ENCODE data around the gene CYBA. TPM values are rescaled to one million over a fixed set of nuclear protein-coding genes. Genes with fewer than 3 reads are reported as not detected.

The CYBA gene
- total RNA-seq, 1 experiment from 2014 or later = 867 TPM

DNA sequence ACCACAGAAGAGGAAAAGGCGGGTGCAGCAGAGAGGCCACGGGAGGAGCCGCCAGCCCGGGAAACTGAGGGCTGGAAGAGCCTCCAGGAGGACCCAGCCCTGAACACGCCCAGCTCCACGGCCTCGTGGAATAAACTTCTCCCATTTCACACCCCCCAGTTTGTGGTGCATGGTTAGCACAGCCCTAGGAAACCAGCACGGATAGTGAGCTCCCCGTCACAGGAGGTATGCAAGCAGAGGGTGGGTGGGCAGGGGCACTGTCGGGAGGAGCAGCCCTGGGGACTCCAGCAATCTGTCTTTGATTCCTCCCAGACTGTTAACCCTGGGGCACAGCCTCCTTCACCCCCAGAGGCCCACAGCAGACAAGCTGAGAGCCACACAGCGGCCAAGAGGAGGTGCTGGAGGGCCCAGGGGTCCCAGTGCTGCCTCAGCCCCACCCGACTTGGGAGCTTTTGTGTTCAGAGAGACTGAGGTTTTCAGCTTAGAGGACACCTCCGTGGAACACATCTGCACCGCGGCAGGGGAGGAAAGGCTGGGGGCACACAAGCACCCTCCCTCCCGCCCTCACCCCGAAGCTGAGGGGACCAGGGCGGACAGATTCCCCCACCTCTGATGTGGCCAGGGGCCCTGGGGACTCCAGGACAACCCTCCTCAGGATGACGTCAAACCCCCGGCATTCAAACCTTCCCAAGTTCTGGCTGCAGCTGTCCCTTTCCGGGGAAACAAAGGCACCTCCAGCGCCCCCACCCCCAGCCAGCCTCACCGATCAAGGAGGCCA lies 14.2 kb downstream of the CYBA start:
- no peak for DNase-seq
- H3K36me3 Mint-ChIP-seq (ENCODE audit: insufficient read depth, unreplicated experiment) = peaks cover 75% of the 10 kb centered on the region
- peaks cover 21% of the 10 kb centered on the region for H3K4me1 Mint-ChIP-seq (ENCODE audit: low read depth, unreplicated experiment)
- no peaks in the 10 kb centered on the region for H3K9me3 Mint-ChIP-seq (ENCODE audit: low read depth, unreplicated experiment)
- TF ChIP-seq, protein P1, sequence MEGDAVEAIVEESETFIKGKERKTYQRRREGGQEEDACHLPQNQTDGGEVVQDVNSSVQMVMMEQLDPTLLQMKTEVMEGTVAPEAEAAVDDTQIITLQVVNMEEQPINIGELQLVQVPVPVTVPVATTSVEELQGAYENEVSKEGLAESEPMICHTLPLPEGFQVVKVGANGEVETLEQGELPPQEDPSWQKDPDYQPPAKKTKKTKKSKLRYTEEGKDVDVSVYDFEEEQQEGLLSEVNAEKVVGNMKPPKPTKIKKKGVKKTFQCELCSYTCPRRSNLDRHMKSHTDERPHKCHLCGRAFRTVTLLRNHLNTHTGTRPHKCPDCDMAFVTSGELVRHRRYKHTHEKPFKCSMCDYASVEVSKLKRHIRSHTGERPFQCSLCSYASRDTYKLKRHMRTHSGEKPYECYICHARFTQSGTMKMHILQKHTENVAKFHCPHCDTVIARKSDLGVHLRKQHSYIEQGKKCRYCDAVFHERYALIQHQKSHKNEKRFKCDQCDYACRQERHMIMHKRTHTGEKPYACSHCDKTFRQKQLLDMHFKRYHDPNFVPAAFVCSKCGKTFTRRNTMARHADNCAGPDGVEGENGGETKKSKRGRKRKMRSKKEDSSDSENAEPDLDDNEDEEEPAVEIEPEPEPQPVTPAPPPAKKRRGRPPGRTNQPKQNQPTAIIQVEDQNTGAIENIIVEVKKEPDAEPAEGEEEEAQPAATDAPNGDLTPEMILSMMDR (IDR thresholded peaks at IDR 0.05; ENCODE audit: unreplicated experiment) = no peak
- intact Hi-C loops (cut with micrococcal nuclease; ENCODE audit: unreplicated experiment) = no loop called here
- H3K27ac Mint-ChIP-seq (ENCODE audit: unreplicated experiment) = no peak overlapping the region
- H3K4me3 Mint-ChIP-seq (ENCODE audit: low read depth, unreplicated experiment) = no peak overlapping the region
- CTCF ChIA-PET = interaction anchor here (0.6 kb wide), 1 partner anchor 108 kb away, joined by 3 read pairs; no protein-coding TSS in a partner anchor
- BruUV-seq (replicated peaks) = no TSS peak
- peaks cover 42% of the 10 kb centered on the region for H3K27me3 Mint-ChIP-seq (ENCODE audit: unreplicated experiment)

DNA sequence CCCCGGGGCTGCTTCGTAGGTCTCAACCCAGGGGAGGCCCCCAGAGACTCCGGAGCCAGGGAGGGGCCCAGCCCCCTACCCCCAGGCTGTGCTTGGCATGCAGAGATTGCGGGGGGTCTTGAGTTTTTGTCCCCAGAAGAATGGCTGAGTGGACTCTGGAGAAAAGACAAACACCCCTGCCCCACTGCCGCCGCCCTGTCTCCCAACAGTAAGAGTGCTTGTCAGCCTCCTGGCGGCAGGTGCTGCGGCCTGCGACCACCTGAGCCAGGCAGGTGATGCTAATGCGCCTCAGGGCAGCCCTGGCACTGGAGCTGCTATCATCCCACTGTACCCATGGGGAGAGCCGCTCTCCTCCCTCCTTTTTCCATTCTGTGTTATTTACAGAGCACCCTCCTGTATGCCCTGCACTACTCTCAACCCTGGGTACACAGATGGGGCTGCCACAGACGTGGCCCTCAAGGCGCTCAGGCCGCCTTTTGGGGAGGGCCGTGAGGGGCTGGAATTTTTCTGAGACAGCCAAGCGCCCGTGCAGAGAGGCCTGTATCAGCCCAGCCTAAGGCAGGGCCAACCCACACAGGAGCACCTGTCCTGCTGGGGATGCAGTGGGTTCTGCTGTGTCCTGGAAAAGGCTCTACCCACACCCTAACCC lies 15.1 kb downstream of the CYBA start:
- Mint-ChIP-seq H3K27me3 (ENCODE audit: unreplicated experiment) (peaks cover 38% of the 10 kb centered on the region), H3K9me3 (ENCODE audit: low read depth, unreplicated experiment) (no peaks in the 10 kb centered on the region), H3K36me3 (ENCODE audit: insufficient read depth, unreplicated experiment) (peaks cover 72% of the 10 kb centered on the region), H3K4me1 (ENCODE audit: low read depth, unreplicated experiment) (peaks cover 21% of the 10 kb centered on the region), H3K27ac (ENCODE audit: unreplicated experiment) (no peak overlapping the region), H3K4me3 (ENCODE audit: low read depth, unreplicated experiment) (peak overlapping the region; percentile 61)
- intact Hi-C loops (cut with micrococcal nuclease; ENCODE audit: unreplicated experiment) = no loop called here
- no TSS peak for BruUV-seq (replicated peaks)
- TF ChIP-seq, protein P1 (IDR thresholded peaks at IDR 0.05; ENCODE audit: unreplicated experiment) = no peak
- no peak for DNase-seq
- CTCF ChIA-PET = no interaction called here

DNA sequence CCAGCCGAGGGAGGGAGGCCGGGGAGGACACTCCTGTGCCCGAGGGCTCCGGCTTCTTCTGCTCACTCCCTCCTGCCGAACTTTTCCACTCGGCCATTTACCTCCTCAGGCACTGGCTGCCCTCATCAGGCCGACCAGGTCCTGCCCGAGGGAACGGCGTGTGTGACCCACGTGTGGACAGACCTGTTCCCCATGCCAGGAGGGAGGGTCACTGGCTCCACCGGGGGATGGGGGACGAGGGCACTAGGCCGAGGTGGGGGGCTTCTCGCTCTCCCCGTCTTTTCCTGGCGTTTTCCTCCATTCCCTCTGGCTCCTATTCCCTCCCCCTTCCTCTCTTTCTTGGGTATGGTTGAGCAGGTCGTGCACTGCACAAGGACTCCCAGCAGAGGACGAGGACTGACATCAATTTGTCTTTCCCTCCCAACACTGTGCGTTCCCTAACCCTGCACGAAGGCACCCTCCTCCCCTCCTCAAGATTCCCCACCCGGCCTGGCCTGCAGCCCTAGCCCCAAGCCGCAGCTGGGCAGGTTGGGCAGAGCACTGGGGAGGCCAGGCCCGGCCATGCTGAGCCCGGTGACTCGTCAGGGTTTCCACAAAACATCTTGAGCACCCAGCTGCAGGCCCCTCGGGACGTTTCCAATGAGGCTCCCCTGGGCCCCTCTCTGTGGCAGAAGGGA lies 15.7 kb downstream of the CYBA start:
- BruUV-seq (replicated peaks) = no TSS peak
- TF ChIP-seq, protein P1 (IDR thresholded peaks at IDR 0.05; ENCODE audit: unreplicated experiment) = no peak
- H3K9me3 Mint-ChIP-seq (ENCODE audit: low read depth, unreplicated experiment) = no peaks in the 10 kb centered on the region
- no peak overlapping the region for H3K27ac Mint-ChIP-seq (ENCODE audit: unreplicated experiment)
- peaks cover 16% of the 10 kb centered on the region for H3K4me1 Mint-ChIP-seq (ENCODE audit: low read depth, unreplicated experiment)
- no peak for DNase-seq
- peaks cover 67% of the 10 kb centered on the region for H3K36me3 Mint-ChIP-seq (ENCODE audit: insufficient read depth, unreplicated experiment)
- CTCF ChIA-PET = no interaction called here
- H3K4me3 Mint-ChIP-seq (ENCODE audit: low read depth, unreplicated experiment) = peak overlapping the region; percentile 61
- intact Hi-C loops (cut with micrococcal nuclease; ENCODE audit: unreplicated experiment) = no loop called here
- H3K27me3 Mint-ChIP-seq (ENCODE audit: unreplicated experiment) = peaks cover 31% of the 10 kb centered on the region

DNA sequence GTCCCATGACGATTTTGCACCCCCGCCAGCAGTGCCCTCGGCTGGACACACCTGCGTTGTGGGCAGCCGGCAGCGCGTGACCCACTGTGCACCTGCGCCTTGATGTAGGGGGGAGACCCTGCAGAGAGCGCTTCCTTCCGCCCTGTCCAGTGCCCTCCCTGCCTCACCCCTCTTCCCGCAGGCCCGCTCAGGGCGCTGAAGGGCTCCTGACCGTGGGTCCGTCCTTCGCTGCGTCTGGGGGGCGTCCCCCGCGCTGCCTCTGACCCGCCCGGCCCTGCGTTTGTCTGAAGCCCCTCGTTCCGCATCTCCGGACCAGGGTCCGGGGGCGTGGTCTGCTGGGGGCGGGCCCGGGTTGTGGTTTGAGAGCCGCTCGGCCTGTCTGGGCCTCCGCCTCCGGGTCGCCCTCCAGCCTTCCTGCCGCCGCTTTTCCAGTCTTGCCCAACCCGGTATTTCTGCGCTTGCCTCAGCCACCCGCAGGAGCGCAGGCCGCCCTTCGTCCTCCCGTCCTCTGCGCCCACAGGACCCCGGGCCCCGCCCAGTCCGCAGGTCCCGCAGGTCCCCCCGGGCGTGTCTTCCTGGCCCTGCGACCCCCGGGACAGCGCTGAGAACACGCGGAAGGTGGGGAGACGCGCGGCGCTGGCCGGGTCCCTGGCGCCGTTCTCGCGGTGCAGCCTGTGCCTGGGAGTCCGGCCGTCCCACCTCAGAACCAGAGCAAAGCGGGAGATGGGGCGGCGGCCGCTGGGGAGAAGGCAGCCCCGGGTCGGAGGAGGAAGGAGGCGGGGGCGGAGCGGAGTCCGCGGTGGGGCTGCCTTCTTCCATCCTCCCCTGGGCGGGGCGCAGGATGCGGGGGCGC lies 16.5 kb downstream of the CYBA start:
- Mint-ChIP-seq H3K4me3 (ENCODE audit: low read depth, unreplicated experiment) (peak overlapping the region; percentile 61), H3K36me3 (ENCODE audit: insufficient read depth, unreplicated experiment) (peaks cover 64% of the 10 kb centered on the region), H3K27ac (ENCODE audit: unreplicated experiment) (no peak overlapping the region), H3K4me1 (ENCODE audit: low read depth, unreplicated experiment) (peaks cover 12% of the 10 kb centered on the region), H3K9me3 (ENCODE audit: low read depth, unreplicated experiment) (no peaks in the 10 kb centered on the region), H3K27me3 (ENCODE audit: unreplicated experiment) (peaks cover 24% of the 10 kb centered on the region)
- CTCF ChIA-PET = interaction anchor here (0.9 kb wide), 1 partner anchor 18 kb away, joined by 3 read pairs; no protein-coding TSS in a partner anchor
- intact Hi-C loops (cut with micrococcal nuclease; ENCODE audit: unreplicated experiment) = no loop called here
- BruUV-seq (replicated peaks) = no TSS peak
- TF ChIP-seq, protein P1 (IDR thresholded peaks at IDR 0.05; ENCODE audit: unreplicated experiment) = no peak
- DNase-seq = no peak
